HL-60/S4 (cell line): ENCODE data around the gene AP2A1.

Experiments
- in situ Hi-C: fragments of 300-500 bp; cut with MboI; formaldehyde crosslinking; loops from 2 replicates; pipeline ENCODE4 v1.14.3; 2022; ENCODE audit warnings: low sequenced_read_pairs

AP2A1 gene

DNA sequence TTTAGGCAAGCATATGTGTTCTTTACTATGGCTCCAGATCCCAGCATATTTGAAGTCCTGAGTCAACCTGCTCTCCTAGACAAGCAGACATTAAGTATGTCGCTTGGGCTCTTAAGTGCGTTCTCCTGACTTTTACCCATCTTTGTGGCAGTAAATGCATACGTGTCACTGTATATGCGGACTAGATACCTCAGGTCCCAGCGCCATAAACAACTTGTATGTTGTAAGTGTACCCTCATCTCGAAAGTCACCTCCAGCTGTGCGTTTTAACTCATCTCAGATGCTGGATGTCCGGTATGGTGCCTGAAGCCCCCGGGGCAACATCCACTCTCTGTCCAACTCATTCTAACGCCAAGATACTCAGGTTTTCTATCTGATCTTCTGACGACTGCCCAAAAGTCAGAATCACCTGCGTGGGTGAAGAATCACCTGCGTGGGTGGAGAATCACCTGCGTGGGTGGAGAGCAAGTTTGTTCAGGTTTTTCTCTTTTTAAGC is 85.9 kb downstream of the AP2A1 start:
- in situ Hi-C loops: no loop called here

DNA sequence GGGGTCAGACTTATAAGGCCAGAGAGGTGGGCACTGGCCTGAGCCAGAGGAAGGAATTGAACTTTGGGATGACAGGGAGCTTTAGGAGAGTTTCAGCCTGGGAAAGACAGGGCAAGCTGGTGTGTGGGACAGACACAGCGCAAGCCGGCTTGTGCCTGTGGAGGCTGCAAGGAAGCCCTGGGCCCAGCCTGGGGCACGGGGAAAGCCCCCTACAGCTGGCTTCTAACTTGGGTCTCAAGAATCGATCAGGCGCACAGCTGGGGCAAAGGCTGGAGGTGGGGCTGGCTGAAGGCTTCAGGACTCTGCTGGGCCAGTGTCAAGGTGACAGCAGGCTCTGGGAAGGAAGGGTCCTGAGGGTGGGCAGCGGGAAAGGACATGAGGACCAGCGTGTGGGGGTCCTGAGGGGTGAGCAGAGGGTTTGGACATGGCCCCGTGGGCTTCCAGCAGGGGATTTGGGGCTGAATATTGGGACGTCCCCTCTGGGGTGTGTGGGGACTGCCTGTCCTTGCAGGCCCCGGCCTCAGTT is 87.1 kb downstream of the AP2A1 start:
- in situ Hi-C loops: no loop called here

- in situ Hi-C loops: no loop called here
Measured at GRCh38 chr19:49854378-49855263, 87.8 kb downstream of the AP2A1 start.

DNA sequence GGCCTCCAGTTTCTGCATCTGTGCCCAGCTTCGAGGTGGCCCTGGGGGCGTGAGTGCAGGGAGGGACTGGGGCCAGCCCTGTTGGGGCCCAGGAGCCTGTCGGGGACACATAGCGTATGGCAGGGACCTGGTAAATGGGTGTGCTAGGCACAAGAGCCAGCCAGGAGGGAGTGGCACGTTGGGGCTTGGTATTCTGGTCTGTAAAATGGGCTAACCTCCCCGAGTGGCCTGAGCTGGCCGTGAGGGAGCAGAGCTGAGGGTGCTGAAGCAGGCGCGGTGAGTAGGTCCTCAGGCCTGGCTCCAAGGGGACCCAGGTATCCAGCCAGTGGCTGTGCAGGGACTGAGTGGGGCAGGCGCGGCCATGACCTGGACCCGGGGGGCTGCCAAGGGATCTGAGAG is 88.5 kb downstream of the AP2A1 start:
- in situ Hi-C loops: no loop called here

GRCh38 chr19:49855676-49856573 is 89.1 kb downstream of the AP2A1 start:
- in situ Hi-C loops: no loop called here

- in situ Hi-C loops: no loop called here
Measured at GRCh38 chr19:49856574-49857021, 89.8 kb downstream of the AP2A1 start.
